Keratinocyte (primary cell): ENCODE results near the gene ERCC6. TPM values are rescaled to one million over a fixed set of nuclear protein-coding genes. Genes with fewer than 3 reads are reported as not detected.

Experiments used
- DNase-seq: peaks from one replicate; pipeline ENCODE4 v3.0.0-alpha.2; 2011; ENCODE audit warnings: low read depth, missing footprints, low spot score
- FAIRE-seq: peaks from 2 replicates; lab custom pipeline; 2011; peaks lifted over from hg19 to GRCh38; lab: Jason Lieb, UNC
- H2AFZ ChIP-seq: 2 replicates; pipeline ENCODE4 v1.6.0; 2012; ENCODE audit warnings: low read length, control low read depth, inconsistent platforms; ENCODE audit not compliant: control insufficient read depth
- H3K27ac ChIP-seq: 2 replicates; pipeline ENCODE4 v1.5.1; 2011; ENCODE audit warnings: low read length; ENCODE audit not compliant: control insufficient read depth, insufficient read depth
- H3K27me3 ChIP-seq: 3 replicates; pipeline ENCODE4 v1.6.0; 2011; ENCODE audit warnings: low read length; ENCODE audit not compliant: control insufficient read depth, insufficient read depth; ENCODE audit errors: extremely low read depth
- H3K36me3 ChIP-seq, 2 experiments: 2 replicates in 1 of 2; 3 replicates in 1 of 2; pipeline ENCODE4 v1.5.1; 2011; ENCODE audit warnings: low read length in 2 of 2, mild to moderate bottlenecking in 1 of 2; ENCODE audit not compliant: control insufficient read depth in 2 of 2, insufficient read depth in 2 of 2; ENCODE audit errors: extremely low read depth in 1 of 2
- H3K4me1 ChIP-seq: 3 replicates; pipeline ENCODE4 v1.5.1; 2011; ENCODE audit warnings: low read length; ENCODE audit not compliant: control insufficient read depth, insufficient read depth; ENCODE audit errors: extremely low read depth
- H3K4me2 ChIP-seq: 3 replicates; pipeline ENCODE4 v1.6.0; 2011; ENCODE audit warnings: low read depth, low read length; ENCODE audit not compliant: control insufficient read depth, insufficient read depth; ENCODE audit errors: extremely low read depth
- H3K4me3 ChIP-seq, 3 experiments: fragments of 200-600 bp in 1 of 3; sonication (generic) in 1 of 3; 2 replicates in 2 of 3; 3 replicates in 1 of 3; pipeline ENCODE4 v1.5.1; 2011 to 2016; ENCODE audit warnings: low read length in 3 of 3, mild to moderate bottlenecking in 3 of 3, control low read depth in 2 of 3, inconsistent platforms in 1 of 3, low read depth in 1 of 3, mixed read lengths in 1 of 3, mixed run types in 1 of 3, moderate library complexity in 1 of 3; ENCODE audit not compliant: control insufficient read depth in 2 of 3, insufficient read depth in 2 of 3; ENCODE audit errors: extremely low read depth in 1 of 3
- H3K79me2 ChIP-seq: 2 replicates; pipeline ENCODE4 v1.6.0; 2012; ENCODE audit warnings: low read length; ENCODE audit not compliant: control insufficient read depth, insufficient read depth
- H3K9ac ChIP-seq: 3 replicates; pipeline ENCODE4 v1.6.0; 2011; ENCODE audit warnings: low read length; ENCODE audit not compliant: control insufficient read depth, insufficient read depth; ENCODE audit errors: extremely low read depth
- H3K9me1 ChIP-seq: 3 replicates; pipeline ENCODE4 v1.6.0; 2011; ENCODE audit warnings: low read length; ENCODE audit not compliant: control insufficient read depth, insufficient read depth; ENCODE audit errors: extremely low read depth
- H3K9me3 ChIP-seq: 2 replicates; pipeline ENCODE4 v1.5.1; 2012; ENCODE audit warnings: low read depth, low read length; ENCODE audit not compliant: control insufficient read depth
- H4K20me1 ChIP-seq: 3 replicates; pipeline ENCODE4 v1.6.0; 2011; ENCODE audit warnings: low read length; ENCODE audit not compliant: control insufficient read depth, insufficient read depth; ENCODE audit errors: extremely low read depth
- EZH2 ChIP-seq: IDR thresholded peaks from one replicate; pipeline ENCODE4 v1.6.1; 2012; ENCODE audit warnings: inconsistent platforms, mild to moderate bottlenecking, low read length, moderate library complexity
- dilution Hi-C: fragments of 300-500 bp; cut with MboI; formaldehyde crosslinking; loops from one replicate; pipeline ENCODE4 v1.7.0; 2020; ENCODE audit warnings: low sequenced_read_pairs; ENCODE audit not compliant: extremely low pct_ligation_motif_present
- polyA plus RNA-seq, 5 experiments: library from polyadenylated mRNA; depleted of rRNA in 3 of 5; stranded (reverse) in 3 of 5; stranded (forward) in 1 of 5; unstranded in 1 of 5; fragments of >200 nt; gene quantifications; 1 replicate in 1 of 5; 2 replicates in 3 of 5; 3 replicates in 1 of 5; pipeline versions ENCODE4 v1.2.1 to v1.2.3, GENCODE V29; 2011 to 2012; ENCODE audit warnings: missing spikeins in 2 of 5, low read depth in 1 of 5, low replicate concordance in 1 of 5
- TF ChIP-seq, protein P1 (sequence below), 3 experiments: IDR thresholded peaks in 1 of 3; conservative IDR thresholded peaks in 1 of 3; optimal IDR thresholded peaks in 1 of 3; 2 replicates in 2 of 3; 3 replicates in 1 of 3; pipeline versions ENCODE3 to v1.5.1; 2011; ENCODE audit warnings: low read length in 3 of 3, mild to moderate bottlenecking in 3 of 3, moderate library complexity in 2 of 3, control low read depth in 1 of 3, inconsistent platforms in 1 of 3; ENCODE audit not compliant: insufficient read depth in 2 of 3; ENCODE audit errors: extremely low read depth in 1 of 3

ERCC6 gene
- polyA plus RNA-seq, 1 donor (not counting 4 experiments of a cell fraction or from before 2014, with no cell fraction given): 36.8 TPM

DNA sequence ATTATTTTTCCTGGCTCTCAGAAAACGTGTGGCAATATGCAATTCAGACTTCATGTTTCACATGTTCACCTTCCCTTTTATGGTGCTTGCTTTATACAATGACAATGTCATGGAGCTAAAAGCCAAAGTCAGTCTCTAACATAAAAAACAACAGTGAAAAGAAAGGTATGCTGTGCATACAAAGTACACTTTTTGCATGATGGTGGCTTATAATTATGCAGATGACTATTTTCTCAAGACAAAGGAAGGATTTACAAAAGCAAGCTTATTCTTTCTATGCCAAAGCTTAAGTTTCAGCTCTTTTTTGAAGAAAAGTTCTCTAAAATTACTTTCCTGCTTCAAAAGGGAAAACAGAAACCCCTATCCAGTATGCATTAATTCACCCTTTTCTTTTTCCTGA is 15.6 kb downstream of the ERCC6 start:
- dilution Hi-C loops: no loop called here

DNA sequence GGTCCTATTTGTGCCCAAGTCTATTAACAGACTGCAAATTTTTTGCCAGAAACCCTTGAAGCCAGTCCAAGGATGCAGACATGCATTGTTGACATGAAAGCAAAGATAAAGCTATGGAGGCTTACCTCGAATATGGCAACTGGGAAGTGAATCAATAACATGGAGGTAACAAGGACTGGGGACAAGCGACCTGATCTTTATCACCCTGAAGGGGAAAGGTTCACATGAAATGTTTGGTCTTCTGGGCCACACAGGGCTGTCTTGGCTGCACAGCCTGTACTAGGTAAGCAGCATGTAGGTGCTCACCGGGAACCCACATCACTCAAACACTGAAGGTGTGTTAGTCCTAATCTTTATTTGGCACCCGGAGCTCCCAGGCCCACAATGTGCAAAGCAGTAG is 17.9 kb downstream of the ERCC6 start:
- Histone ChIP-seq H3K79me2 (peaks cover 81% of the 10 kb centered on the region), H3K4me1 (no peaks in the 10 kb centered on the region), H3K27me3 (no peaks in the 10 kb centered on the region), H3K36me3 (peaks cover 34 to 51% of the 10 kb centered on the region in 2 experiments), H3K9me1 (no peaks in the 10 kb centered on the region), H3K9me3 (no peaks in the 10 kb centered on the region), H3K9ac (no peak overlapping the region), H4K20me1 (peaks cover 11% of the 10 kb centered on the region), H3K4me2 (no peak overlapping the region), H3K27ac (no peak overlapping the region), H2AFZ (no peak overlapping the region), H3K4me3 (no peak overlapping the region)
- TF ChIP-seq, protein P1, sequence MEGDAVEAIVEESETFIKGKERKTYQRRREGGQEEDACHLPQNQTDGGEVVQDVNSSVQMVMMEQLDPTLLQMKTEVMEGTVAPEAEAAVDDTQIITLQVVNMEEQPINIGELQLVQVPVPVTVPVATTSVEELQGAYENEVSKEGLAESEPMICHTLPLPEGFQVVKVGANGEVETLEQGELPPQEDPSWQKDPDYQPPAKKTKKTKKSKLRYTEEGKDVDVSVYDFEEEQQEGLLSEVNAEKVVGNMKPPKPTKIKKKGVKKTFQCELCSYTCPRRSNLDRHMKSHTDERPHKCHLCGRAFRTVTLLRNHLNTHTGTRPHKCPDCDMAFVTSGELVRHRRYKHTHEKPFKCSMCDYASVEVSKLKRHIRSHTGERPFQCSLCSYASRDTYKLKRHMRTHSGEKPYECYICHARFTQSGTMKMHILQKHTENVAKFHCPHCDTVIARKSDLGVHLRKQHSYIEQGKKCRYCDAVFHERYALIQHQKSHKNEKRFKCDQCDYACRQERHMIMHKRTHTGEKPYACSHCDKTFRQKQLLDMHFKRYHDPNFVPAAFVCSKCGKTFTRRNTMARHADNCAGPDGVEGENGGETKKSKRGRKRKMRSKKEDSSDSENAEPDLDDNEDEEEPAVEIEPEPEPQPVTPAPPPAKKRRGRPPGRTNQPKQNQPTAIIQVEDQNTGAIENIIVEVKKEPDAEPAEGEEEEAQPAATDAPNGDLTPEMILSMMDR (optimal IDR thresholded peaks at IDR 0.05 in 1 of 3, IDR thresholded peaks at IDR 0.05 in 1 of 3, conservative IDR thresholded peaks at IDR 0.05 in 1 of 3; ENCODE audit: extremely low read depth in 1 of 3, insufficient read depth in 2 of 3, low read length in 3 of 3): no peak
- no peak for TF ChIP-seq EZH2
- FAIRE-seq (no peak), DNase-seq (no peak)
- dilution Hi-C loops: no loop called here

More for the DNA sequence above, 15.6 kb downstream of the ERCC6 start:
- no peaks in the 10 kb centered on the region for H3K4me1 ChIP-seq
- TF ChIP-seq, protein P1 (optimal IDR thresholded peaks at IDR 0.05 in 1 of 3, IDR thresholded peaks at IDR 0.05 in 1 of 3, conservative IDR thresholded peaks at IDR 0.05 in 1 of 3; ENCODE audit: extremely low read depth in 1 of 3, insufficient read depth in 2 of 3, low read length in 3 of 3): no peak
- TF ChIP-seq EZH2: no peak
- no peak overlapping the region for H2AFZ ChIP-seq
- peaks cover 6% of the 10 kb centered on the region for H4K20me1 ChIP-seq
- H3K27ac ChIP-seq: no peak overlapping the region
- H3K4me2 ChIP-seq: no peak overlapping the region
- H3K9me3 ChIP-seq: no peaks in the 10 kb centered on the region
- H3K27me3 ChIP-seq: no peaks in the 10 kb centered on the region
- DNase-seq (no peak), FAIRE-seq (no peak)
- H3K36me3 ChIP-seq: peaks cover 33 to 45% of the 10 kb centered on the region in 2 experiments
- no peak overlapping the region for H3K9ac ChIP-seq
- H3K79me2 ChIP-seq: peaks cover 66% of the 10 kb centered on the region
- H3K9me1 ChIP-seq: no peaks in the 10 kb centered on the region
- no peak overlapping the region for H3K4me3 ChIP-seq
